GM21717 (cell line): ENCODE measurements around the gene TMEM80.
"Not testable (repeated sequence)": the region's sequence is repeated elsewhere in the genome, so short reads cannot be mapped to it uniquely, and the experiment has no call there.

Experiments
- ATAC-seq: cut with Tn5 transposase; IDR thresholded peaks from one replicate; pipeline ENCODE4 v1.9.1; 2021; ENCODE audit warnings: mild to moderate bottlenecking, moderate library complexity; ENCODE audit not compliant: unreplicated experiment

The TMEM80 gene

DNA sequence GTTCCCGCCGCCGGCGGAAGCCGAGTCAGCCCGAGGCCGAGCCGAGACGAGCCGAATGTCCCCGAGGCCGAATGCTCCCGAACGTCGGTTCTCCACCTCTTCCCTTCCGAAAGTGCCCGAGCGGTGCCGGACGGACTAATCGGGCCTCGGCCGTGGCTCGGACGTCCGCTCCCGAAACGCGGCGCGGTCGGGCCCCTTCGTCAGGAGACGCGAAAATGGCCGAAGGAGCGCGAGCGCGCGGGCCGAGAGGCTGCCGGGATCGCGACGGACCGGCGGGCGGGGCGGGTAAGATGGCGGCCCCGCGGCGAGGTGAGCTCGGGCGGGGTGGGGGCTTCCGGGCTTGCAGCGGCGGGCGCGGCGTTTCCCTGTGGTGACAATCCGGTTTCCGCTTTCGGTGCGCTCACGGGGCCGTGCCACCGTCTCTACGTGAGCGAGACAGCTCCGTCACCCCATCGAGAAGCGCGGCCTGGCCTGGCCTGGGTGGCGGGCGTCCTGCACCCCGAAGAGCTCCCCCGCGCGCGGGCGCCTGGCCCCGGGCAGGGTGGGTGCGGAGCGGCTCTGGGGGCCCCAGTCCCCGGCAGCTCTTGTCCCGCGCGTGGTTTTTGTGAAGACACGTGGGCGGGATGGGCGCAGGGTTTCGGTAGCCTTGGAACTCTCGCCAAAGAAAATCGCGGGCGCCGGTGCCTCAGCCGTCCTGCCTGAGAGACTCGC, at the start of gene TMEM80:
Gene TMEM80, plus strand, starts transcription at position 279 of the 711 bp plus-strand sequence. Its CDS starts 12 bp downstream, at position 291.
- peak; percentile 65 for ATAC-seq

DNA sequence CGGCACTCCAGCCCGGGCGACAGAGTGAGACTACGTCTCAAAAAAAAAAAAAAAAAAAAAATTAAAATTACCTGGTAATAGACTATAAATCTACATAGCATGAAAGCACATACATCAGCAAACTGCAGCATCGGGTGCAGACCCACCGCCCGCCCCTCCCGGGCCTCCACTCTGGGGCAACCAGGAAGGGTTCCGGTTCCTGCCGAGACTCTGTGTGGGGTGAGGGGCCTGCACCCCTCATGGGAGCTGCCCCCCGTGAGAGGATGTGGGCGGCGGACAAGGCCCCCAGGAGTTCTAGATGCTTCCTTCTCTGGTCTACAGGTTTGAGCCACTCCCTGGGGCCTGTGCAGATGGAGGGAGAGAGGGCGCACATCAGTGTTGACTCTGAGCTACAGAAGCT, 49.4 kb upstream of the TMEM80 start:
- no peak for ATAC-seq

DNA sequence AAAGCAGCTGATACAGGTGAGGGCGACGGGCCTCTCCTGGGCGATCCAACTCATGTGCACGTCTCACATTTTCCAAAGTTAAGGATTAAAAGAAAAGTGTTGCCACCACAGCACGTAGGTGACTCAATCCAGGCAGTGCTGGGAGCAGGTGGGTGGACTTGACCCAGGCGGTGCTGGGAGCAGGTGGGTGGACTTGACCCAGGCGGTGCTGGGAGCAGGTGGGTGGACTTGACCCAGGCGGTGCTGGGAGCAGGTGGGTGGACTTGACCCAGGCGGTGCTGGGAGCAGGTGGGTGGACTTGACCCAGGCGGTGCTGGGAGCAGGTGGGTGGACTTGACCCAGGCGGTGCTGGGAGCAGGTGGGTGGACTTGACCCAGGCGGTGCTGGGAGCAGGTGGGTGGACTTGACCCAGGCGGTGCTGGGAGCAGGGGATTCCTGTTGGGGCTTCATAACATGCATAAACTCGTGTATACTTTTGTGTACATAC, 47.9 kb upstream of the TMEM80 start:
- ATAC-seq, result not testable (repeated sequence)

DNA sequence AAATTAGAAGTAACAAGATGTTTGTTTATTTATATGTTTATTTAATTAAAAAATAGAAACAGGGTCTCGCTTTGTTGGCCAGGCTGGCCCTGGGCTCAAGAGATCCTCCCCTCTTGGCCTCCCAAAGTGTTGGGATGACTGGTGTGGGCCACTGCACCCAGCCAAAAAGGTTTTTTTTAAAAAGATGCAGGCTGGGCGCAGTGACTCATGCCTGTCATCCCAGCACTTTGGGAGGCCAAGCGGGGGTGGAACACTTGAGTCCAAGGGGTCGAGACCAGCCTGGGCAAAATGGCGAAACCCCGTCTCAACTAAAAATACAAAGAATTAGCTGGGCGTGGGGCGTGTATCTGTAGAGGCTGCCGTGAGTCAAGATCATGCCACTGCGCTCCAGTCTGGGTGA, 45.1 kb upstream of the TMEM80 start:
- ATAC-seq, result no peak

DNA sequence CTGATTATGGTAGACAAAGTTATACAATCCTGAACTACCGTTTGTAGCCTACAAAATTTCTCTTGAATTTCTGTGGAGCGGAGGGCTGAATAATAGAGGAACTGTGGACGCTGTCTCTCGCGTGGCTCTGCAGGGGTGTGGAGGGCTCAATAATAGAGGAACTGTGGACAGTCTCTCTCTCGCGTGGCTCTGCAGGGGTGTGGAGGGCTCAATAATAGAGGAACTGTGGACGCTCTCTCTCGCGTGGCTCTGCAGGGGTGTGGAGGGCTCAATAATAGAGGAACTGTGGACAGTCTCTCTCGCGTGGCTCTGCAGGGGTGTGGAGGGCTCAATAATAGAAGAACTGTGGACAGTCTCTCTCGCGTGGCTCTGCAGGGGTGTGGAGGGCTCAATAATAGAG, 42.5 kb upstream of the TMEM80 start:
- ATAC-seq, result not testable (repeated sequence)

DNA sequence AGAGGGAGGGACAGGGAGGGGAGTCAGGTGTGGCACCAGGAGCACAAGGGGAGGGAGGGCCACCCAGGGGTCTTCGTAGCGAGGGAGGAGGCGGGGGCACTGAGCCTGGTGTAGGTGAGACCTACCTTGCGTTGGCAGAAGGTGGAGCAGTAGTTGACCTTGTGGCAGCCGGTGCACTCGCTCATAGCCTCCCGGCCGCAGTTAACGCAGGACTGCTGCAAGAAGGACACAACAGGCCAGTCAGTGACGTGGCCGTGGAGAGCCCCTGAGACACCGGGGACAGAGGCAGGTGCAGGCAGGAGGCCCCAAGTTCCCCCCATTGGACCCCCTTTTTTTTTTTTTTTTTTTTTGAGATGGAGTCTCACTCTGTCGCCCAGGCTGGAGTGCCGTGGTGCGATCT, 41.8 kb upstream of the TMEM80 start:
- no peak for ATAC-seq

DNA sequence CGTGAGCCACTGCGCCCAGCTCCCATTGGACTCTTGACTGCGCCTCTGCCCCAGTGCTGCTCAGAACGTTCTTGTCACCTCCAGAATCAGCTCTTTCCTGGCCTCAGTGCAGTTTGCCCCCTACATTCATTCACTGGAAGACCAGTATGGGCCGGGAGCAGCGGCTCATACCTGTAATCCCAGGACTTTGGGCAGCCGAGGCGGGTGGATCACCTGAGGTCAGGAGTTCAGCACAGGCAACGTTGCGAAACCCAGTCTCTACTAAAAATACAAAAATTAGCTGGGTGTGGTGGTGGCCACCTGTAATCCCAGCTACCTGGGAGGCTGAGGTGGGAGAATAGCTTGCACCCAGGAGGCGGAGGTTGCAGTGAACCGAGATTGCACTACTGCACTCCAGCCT, 41.2 kb upstream of the TMEM80 start:
- ATAC-seq, result not testable (repeated sequence)

DNA sequence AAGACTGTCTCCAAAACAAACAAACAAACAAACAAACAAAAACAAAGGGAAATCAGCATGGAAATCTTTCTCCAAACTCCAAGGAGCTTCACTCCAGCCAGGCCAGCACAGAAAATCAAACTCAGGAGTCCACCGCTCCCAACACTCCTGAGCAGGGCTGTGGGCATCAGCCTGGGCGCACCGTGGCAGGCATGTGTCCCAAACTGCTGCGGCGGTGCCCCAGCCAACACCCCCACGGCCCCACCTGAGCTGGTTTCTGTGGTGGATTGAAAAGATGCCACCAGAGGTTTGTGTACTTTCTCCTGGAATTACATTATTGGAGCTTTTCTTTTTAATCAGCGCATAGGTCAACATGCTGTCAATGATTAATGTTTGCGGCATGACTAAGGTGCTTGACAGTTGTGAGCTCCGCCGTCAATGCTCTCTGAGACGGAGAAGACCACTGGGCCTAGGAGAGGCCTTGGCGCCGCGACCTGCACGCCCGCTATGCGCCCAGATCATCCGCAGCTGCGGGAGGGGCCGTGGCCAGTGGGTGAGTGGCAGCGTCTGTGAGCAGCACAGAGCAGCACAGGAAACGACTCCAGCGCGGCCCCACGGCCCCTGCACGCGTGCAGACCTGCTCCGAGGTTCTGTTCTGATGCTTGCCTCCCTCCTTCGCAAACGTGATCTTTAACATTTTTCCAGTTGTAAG, 40.4 kb upstream of the TMEM80 start:
- no peak for ATAC-seq

DNA sequence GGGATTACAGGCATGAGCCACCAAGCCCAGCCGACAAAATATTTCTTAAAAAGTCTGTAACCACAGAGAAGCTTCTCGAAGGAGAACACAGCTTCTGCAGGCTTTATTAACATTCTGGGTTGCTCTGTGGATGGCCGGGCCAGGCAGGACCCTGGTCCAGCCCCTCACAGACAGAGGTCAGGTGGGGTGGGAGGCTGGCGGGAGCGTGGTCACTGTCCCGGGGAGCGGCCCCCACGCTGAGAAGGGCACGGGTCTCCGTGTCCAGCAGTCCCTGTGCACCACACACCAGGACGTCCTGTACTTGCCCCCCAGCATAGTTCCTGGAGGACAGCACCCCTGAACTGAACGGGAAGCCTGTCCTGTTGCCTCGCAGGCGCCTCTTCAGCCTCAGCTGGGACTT, 39.2 kb upstream of the TMEM80 start:
- ATAC-seq, result no peak

DNA sequence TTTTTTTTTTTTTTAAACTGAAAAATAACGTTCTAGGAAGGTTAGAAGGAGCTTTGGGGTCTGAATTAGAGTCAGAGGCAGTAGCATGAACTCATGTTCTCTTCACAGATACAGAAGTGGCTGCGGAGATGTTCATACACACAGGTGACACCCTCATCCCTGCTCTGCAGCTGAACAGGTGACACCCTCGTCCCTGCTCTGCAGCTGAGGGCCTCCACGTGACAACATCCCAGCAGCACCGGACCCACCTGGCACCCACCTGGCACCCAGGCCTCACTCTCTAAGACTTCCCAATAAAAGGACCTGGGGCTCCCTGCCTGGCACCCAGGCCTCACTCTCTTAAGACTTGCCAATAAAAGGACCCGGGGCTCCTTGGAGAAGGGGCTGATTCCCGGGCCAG, 38.8 kb upstream of the TMEM80 start:
- ATAC-seq, result no peak

DNA sequence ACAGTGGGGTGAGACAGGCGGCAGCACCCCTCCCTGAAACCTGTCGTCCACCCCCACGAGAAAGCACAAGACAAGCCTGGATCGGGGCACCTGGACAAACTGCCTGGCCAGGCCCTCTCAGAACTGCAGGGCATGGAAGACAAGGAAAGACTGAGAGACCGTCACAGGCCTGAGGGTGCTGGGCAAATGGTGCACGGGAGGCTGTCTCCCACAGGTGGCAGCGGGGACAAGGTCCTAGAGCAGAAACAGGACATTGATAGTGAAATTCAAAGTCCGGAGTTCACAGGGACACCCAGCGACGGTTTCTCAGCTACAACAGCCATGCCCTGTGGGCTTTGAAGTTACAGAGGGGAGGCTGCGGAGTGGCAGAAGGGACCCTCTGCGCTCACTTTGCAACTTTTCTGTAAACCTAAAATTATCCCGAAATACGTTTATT, 37.9 kb upstream of the TMEM80 start:
- ATAC-seq, result no peak

DNA sequence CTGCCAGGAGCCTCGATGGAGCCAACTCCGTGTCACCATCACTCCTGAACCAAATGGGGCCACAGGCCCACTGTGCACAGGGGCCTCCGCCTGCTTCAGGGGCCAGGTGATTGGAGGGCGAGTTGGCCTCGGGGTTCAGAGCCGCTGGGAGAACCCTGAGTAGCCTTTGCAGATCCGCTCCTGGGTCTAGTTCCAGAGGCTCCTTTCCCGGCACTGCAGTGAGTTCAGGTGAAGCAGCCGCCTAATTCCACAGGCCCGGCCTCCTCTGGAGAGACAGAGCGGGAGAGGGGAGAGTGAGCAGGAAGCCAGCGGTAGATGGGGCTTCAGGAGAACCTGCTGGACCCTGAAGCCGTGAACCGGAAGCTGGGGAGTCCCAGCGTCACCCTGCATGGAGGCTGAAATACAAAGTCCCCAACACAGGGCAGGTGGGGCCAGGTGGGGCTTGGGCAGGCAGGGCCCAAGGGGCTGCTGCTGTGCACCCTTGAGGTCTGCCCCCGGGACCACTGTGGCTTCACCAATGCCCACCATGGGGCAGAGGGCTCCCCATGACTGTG, 36.0 kb upstream of the TMEM80 start:
- ATAC-seq, result no peak

DNA sequence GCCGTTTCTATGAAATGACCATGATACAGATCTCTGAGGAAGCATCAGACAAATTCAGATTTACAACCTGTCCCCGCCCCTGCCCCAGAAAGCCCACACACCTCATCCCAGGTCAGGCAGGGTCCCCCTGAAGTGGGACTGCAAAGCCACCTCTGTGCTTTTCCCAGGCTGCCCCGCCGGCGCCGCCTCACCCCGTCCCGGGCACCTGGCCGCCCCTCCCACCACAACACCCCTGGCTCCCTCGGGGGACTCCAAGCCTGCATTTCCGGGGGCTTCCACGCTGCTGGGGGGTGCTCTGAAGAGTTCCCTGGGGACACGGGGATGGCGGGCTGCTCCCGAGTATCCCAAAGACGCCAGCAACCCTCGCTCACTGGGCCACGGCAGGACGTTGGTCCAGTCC, 35.3 kb upstream of the TMEM80 start:
- no peak for ATAC-seq

DNA sequence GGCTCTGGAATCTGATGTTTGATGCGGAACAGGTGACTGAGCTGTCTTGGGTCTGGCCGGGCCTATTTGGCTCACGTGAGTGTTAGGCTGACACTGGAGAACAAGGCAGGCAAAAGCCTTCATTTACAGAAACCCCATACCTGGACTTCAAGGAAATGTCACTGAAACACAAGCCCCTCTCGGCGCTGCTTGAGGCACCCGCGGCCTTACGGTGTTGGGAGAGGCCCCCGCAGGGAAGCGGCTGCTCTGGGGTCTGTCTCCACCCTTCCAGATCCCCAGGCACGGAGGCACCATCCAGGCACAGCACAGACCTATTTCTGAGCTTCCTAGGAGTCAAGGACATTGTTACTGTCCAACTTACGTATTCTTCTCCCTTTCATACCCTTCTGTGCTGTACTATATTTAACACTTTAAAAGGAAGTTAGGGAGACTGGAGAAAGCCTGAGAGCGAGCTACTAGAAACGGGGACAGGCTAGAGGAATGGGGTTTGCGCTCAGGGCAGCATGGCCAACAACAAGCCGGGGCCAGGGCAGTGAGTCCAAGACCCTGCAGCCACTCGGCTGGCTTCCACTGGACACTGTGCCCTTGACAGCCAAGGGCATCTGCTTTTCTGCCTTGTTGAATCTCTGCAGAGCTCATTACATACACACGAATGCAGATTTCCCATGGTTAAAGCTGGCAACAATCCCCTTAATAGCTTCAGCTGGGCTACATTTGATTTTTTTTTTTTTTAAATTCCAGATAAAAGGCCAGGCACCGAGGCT, 34.8 kb upstream of the TMEM80 start:
- ATAC-seq, result no peak

DNA sequence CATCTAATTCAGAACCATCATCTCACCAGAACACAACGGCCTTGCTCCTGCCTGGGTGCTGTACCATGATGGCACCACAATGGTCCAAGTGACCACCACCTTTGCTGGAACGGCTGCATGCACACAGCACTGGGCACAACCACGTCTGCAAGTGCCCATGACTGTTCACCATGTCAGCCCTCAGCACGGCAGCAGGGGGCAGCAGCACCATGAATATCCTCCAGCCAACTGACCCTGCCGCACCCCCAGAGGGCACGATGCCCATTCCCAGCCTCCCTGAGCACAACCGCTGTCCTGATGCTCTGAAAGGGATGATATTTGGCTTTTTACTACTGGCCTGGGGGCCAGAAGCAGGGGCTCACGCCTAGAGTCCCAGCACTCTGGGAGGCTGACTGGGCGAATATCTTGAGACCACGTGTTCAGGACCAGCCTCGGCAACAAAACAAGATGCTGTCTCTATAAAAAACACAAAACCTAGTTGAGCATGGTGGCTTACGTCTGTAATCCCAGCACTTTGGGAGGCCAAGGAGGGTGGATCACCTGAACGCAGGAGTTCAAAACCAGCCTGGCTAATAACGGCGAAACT, 32.8 kb upstream of the TMEM80 start:
- ATAC-seq, result no peak

DNA sequence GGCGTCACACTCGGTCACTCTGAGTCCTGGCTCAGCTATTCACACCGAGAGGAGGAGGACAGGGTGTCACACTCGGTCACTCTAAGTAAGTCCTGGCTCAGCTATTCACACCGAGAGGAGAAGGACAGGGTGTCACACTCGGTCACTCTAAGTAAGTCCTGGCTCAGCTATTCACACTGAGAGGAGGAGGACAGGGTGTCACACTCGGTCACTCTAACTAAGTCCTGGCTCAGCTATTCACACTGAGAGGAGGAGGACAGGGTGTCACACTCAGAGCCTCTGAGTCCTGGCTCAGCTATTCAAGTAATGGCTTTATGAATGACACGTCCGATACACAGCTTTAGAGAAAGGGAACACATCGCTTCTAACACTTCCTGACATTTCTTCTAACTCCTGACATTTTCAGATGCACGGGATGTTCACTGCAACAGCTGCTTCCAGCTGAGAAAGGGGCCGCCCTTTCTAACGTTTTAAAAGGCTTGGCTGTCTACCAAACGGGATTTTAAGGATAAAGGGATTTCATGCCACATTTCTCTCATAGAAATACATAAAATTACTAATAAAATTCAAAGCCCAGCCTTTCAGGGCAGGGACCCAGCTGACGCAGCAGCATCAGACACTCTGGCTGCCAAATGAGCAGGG, 30.4 kb upstream of the TMEM80 start:
- no peak for ATAC-seq

DNA sequence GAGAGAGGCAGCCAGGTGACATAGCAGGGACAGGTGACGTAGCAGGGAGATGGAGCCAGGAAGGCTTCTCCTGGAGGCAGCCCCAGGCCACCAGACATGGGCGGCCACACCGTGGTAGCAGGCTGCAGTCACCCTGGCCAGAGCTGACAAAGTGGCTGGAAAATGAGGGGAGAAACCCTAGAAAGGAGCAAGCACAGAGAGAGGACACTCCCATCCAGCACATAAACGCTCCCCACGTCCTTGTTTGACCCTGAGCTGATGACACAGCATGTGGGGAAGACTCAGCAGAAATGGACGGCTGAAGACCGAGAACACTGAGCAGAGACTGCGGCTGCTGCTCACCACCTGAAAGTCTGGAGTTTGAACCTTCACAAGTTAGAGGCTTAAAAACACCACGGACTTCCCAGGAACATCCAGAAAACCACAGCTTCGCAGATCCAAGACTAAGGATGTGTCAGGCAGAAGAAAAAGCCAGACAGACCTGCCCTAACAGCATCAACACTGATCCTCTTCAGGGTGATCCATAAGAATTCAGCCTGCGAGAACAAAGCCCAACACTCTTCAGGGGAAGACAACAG, 29.8 kb upstream of the TMEM80 start:
- no peak for ATAC-seq

DNA sequence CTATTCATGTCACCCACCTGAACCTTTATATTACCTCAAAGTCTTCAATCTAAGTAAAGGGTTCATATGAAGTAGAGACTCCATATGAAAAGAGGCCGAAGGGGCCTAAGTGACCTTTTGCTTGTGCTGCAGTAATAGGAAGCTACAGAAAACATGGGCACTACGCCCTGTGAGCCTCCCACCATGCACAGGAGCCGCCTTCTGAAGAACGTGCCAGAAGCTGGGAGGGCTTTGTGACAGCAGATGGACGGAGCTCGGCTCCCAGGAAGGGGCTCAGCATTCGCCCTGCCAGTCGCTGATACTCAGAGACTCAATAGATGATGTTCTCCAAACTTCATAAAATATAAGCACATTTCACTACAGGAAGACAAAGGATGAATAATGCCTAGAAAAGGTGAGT, 21.8 kb upstream of the TMEM80 start:
- no peak for ATAC-seq

DNA sequence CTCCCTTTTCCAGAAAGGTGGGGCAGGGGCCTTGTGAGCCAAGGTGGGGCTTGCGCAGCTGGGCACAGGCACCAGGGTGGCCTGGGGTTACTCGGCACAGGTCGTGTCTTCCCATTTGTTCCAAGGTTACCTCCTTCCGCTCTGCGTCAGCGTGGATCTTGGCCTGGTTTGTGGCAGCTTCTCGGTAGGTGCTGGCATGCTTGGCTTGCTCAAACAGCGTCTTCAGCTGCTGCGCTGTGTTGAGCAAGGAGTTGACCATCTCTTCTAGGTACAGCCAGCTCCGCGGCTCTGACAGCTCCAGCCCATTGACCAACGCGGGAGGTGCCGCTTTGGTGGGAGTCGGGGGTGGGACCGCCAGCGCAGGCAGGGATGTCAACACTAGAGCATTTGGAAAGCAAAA, 21.2 kb upstream of the TMEM80 start:
- ATAC-seq, result no peak

DNA sequence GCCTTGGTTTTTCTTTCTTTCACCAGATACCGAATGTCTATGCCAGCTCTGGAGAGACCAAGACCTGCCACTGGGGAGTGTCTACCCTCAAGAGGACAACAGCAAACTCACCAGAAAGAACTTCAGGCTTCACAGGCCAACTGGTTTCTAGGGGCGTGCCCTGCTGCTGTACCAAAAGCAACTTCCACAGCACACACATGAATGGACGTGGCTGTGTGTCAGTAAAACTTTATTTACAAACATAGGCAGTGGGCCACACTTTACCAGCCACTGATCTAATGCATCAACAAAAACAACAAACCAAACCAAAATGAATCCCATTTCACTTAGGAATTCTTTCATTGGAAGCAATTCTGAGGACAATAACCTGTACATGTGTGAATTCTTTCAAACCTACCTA, 17.3 kb upstream of the TMEM80 start:
- no peak for ATAC-seq
